H1 (cell line): ENCODE results near the gene COL4A3. TPM values are rescaled to one million over a fixed set of nuclear protein-coding genes. Genes with fewer than 3 reads are reported as not detected.

Experiments
- ATF3 ChIP-seq: IDR thresholded peaks from 2 replicates; pipeline ENCODE4 v1.6.1; 2011; ENCODE audit warnings: low read depth, mild to moderate bottlenecking, low read length; ENCODE audit not compliant: insufficient read depth
- BACH1 ChIP-seq: IDR thresholded peaks from 2 replicates; pipeline ENCODE4 v1.6.1; 2012; ENCODE audit warnings: low read length, improper control_type of control experiment
- BCL11A ChIP-seq, 2 experiments: IDR thresholded peaks; one replicate each; pipeline ENCODE4 v1.6.1; 2011; ENCODE audit warnings: low read depth in 2 of 2, low read length in 2 of 2, mild to moderate bottlenecking in 2 of 2
- BRCA1 ChIP-seq: IDR thresholded peaks from 2 replicates; pipeline ENCODE4 v1.6.1; 2012; ENCODE audit warnings: low read depth, low read length, improper control_type of control experiment
- CBX5 ChIP-seq: fragments of 300-800, 300-1000 bp; sonication (generic); IDR thresholded peaks from 2 replicates; pipeline ENCODE4 v1.7.1; 2016; ENCODE audit warnings: antibody characterized with exemption, low read length, low read depth
- CBX8 ChIP-seq: fragments of 300-800, 300-1000 bp; sonication (generic); IDR thresholded peaks from 2 replicates; pipeline ENCODE4 v1.7.1; 2016; ENCODE audit warnings: low read depth, low read length, borderline replicate concordance
- GABPA ChIP-seq: IDR thresholded peaks from 2 replicates; pipeline ENCODE4 v1.6.1; 2011; ENCODE audit warnings: mild to moderate bottlenecking, low read length, moderate library complexity, borderline replicate concordance; ENCODE audit not compliant: insufficient read depth
- JUN ChIP-seq: IDR thresholded peaks from 2 replicates; pipeline ENCODE4 v1.6.1; 2011; ENCODE audit warnings: low read depth, mild to moderate bottlenecking, improper control_type of control experiment, low read length
- JUND ChIP-seq: IDR thresholded peaks from 2 replicates; pipeline ENCODE4 v1.6.1; 2011; ENCODE audit warnings: mild to moderate bottlenecking, improper control_type of control experiment, low read length
- KDM1A ChIP-seq: fragments of 200-600, 300-600 bp; sonication (generic); IDR thresholded peaks from 2 replicates; pipeline ENCODE4 v1.7.1; 2016; ENCODE audit warnings: mild to moderate bottlenecking, low read length, borderline replicate concordance
- NANOG ChIP-seq: IDR thresholded peaks from 2 replicates; pipeline ENCODE4 v1.6.1; 2011; ENCODE audit warnings: low read length, low read depth, mild to moderate bottlenecking, inconsistent platforms; ENCODE audit not compliant: insufficient read depth, poor library complexity, severe bottlenecking
- POLR2AphosphoS5 ChIP-seq: IDR thresholded peaks from 2 replicates; pipeline ENCODE4 v1.6.1; 2011; ENCODE audit warnings: low read depth, low read length
- RAD21 ChIP-seq, 2 experiments: IDR thresholded peaks in 1 of 2; conservative IDR thresholded peaks in 1 of 2; 2 replicates each; pipeline ENCODE4 v1.6.1; 2011; ENCODE audit warnings: low read depth in 2 of 2, low read length in 2 of 2, improper control_type of control experiment in 1 of 2, inconsistent platforms in 1 of 2, mild to moderate bottlenecking in 1 of 2, moderate library complexity in 1 of 2
- RXRA ChIP-seq: IDR thresholded peaks from 2 replicates; pipeline ENCODE4 v1.6.1; 2011; ENCODE audit warnings: low read depth, mild to moderate bottlenecking, low read length, moderate library complexity; ENCODE audit not compliant: insufficient read depth
- SIN3A ChIP-seq, 2 experiments: IDR thresholded peaks in 1 of 2; conservative IDR thresholded peaks in 1 of 2; 2 replicates each; pipeline ENCODE4 v1.6.1; 2011 to 2012; ENCODE audit warnings: low read length in 2 of 2, improper control_type of control experiment in 1 of 2, low read depth in 1 of 2, mild to moderate bottlenecking in 1 of 2
- SIX5 ChIP-seq: IDR thresholded peaks from 2 replicates; pipeline ENCODE4 v1.6.1; 2011; ENCODE audit warnings: mild to moderate bottlenecking, low read depth, low read length
- SP2 ChIP-seq: IDR thresholded peaks from 2 replicates; pipeline ENCODE4 v1.6.1; 2012; ENCODE audit warnings: mild to moderate bottlenecking, low read length, inconsistent platforms
- SP4 ChIP-seq: IDR thresholded peaks from 2 replicates; pipeline ENCODE4 v1.6.1; 2012; ENCODE audit warnings: low read length, inconsistent platforms
- TCF12 ChIP-seq: IDR thresholded peaks from 2 replicates; pipeline ENCODE4 v1.6.1; 2011; ENCODE audit warnings: low read depth, mild to moderate bottlenecking, low read length
- TEAD4 ChIP-seq: IDR thresholded peaks from 2 replicates; pipeline ENCODE4 v1.6.1; 2012; ENCODE audit warnings: low read depth, low read length, inconsistent platforms, mixed read lengths
- polyA plus RNA-seq, 7 experiments: library from polyadenylated mRNA; depleted of rRNA in 3 of 7; stranded (reverse) in 5 of 7; unstranded in 2 of 7; fragments of >200 nt in 5 of 7; fragments of 200-250 nt in 2 of 7; gene quantifications; 1 replicate in 5 of 7; 2 replicates in 1 of 7; 4 replicates in 1 of 7; pipeline versions ENCODE4 v1.2.1 to v1.2.3, GENCODE V29; 2011 to 2013; ENCODE audit warnings: missing spikeins in 2 of 7, mixed read lengths in 2 of 7
- total RNA-seq: library from RNA; stranded (reverse); fragmentation: NEBNext Ultra II Directional; extraction: Animal tissue kit (Norgen Biotek cat#: 25700); gene quantifications from 2 replicates; pipeline ENCODE4 v1.2.1, GENCODE V29; 2021
- TF ChIP-seq, protein P1 (sequence below): IDR thresholded peaks from 2 replicates; pipeline ENCODE4 v1.6.1; 2012; ENCODE audit warnings: inconsistent platforms
- TF ChIP-seq, protein P2 (sequence below): IDR thresholded peaks from 2 replicates; pipeline ENCODE4 v1.6.1; 2011; ENCODE audit warnings: low read length, improper control_type of control experiment

The COL4A3 gene
- total and polyA plus RNA-seq, 2 of the 8 experiments (the other 6 are each of a cell fraction or from before 2014, with no cell fraction given): 0.12 to 0.17 TPM

DNA sequence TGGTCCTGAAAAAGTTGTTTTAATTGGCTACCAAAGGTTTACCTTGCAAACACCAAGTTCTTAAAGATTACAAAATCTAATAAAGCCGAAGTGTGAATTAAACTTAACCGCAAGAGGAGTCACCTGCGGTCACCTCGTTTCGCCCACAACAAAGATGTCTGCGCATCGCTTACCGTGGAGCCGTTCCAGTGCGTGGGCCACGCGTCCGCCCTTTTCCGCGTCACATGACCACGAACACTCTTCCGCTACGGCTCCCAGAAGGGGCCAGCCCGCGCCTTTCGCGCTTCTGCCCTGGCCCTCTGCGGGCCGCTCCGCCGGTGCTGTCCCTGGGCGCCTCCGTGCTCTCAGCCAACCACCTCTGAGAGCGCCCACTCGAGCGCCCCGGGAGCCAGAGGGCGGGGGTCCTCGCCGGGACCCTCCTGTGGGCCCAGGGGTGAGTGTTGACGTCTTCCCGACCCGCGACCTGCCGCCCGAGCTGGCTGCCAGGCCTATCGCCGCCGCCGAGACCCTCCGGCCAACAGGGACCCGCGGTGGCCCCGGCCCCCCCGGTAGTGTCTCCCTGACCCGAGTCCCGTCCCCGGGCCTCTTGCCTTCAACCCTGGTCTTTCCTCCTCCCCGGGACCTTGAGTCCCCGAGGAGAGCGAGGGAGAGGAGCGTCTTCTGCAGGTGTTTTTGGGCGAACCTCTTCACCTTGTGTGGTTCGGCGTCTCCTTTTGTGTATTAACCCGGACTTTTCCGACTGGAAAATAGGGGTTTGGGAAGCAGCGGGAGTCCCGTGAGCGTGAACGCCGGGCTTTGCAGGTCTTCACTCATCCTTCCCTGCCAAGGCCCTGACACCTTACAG lies 160.8 kb downstream of the COL4A3 start, which contains the start of gene MFF (continued):
- TF ChIP-seq JUND: no peak; the same call in none of the 2 replicates
- peak; percentile 24 for TF ChIP-seq SIX5
- TF ChIP-seq KDM1A: no peak
- peak; percentile 75 for TF ChIP-seq BACH1
- no peak for TF ChIP-seq JUN
- TF ChIP-seq BCL11A (IDR thresholded peaks at IDR 0.05; ENCODE audit: low read depth in 2 of 2, low read length in 2 of 2): no peak
- TF ChIP-seq, protein P1, sequence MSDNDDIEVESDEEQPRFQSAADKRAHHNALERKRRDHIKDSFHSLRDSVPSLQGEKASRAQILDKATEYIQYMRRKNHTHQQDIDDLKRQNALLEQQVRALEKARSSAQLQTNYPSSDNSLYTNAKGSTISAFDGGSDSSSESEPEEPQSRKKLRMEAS: peak; percentile 99
- TF ChIP-seq SIN3A (conservative IDR thresholded peaks at IDR 0.05 in 1 of 2, IDR thresholded peaks at IDR 0.05 in 1 of 2; ENCODE audit: low read depth in 1 of 2, low read length in 2 of 2): peak in 1 of 2 experiments; percentile 72; a peak in 2 of 4 replicates
- TF ChIP-seq BRCA1: no peak
- no peak for TF ChIP-seq CBX8
- 0 out of 2 replicates have a peak, but pooled peaks have one; percentile 18 for TF ChIP-seq TCF12
- no peak for TF ChIP-seq RXRA
- peak; percentile 76; the same call in 1 of the 2 replicates for TF ChIP-seq SP4
- TF ChIP-seq RAD21 (IDR thresholded peaks at IDR 0.05 in 1 of 2, conservative IDR thresholded peaks at IDR 0.05 in 1 of 2; ENCODE audit: low read depth in 2 of 2, low read length in 2 of 2): peak; percentile 43 to 47
- TF ChIP-seq, protein P2, sequence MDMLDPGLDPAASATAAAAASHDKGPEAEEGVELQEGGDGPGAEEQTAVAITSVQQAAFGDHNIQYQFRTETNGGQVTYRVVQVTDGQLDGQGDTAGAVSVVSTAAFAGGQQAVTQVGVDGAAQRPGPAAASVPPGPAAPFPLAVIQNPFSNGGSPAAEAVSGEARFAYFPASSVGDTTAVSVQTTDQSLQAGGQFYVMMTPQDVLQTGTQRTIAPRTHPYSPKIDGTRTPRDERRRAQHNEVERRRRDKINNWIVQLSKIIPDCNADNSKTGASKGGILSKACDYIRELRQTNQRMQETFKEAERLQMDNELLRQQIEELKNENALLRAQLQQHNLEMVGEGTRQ: peak; percentile 95
- TF ChIP-seq CBX5: no peak
- TF ChIP-seq ATF3: peak; percentile 76
- no peak for TF ChIP-seq GABPA
- TF ChIP-seq TEAD4: no peak
- TF ChIP-seq NANOG: peak; percentile 2
- no peak for TF ChIP-seq SP2
- peak; percentile 79 for TF ChIP-seq POLR2AphosphoS5
